GM19372 (cell line): ENCODE results near the gene DENND6A.
"Not testable (repeated sequence)": the region's sequence is repeated elsewhere in the genome, so short reads cannot be mapped to it uniquely, and the experiment has no call there.

Experiments used
- ATAC-seq: cut with Tn5 transposase; IDR thresholded peaks from one replicate; pipeline ENCODE4 v1.9.1; 2021; ENCODE audit warnings: mild to moderate bottlenecking, low read depth, moderate library complexity; ENCODE audit not compliant: unreplicated experiment

DENND6A gene

DNA sequence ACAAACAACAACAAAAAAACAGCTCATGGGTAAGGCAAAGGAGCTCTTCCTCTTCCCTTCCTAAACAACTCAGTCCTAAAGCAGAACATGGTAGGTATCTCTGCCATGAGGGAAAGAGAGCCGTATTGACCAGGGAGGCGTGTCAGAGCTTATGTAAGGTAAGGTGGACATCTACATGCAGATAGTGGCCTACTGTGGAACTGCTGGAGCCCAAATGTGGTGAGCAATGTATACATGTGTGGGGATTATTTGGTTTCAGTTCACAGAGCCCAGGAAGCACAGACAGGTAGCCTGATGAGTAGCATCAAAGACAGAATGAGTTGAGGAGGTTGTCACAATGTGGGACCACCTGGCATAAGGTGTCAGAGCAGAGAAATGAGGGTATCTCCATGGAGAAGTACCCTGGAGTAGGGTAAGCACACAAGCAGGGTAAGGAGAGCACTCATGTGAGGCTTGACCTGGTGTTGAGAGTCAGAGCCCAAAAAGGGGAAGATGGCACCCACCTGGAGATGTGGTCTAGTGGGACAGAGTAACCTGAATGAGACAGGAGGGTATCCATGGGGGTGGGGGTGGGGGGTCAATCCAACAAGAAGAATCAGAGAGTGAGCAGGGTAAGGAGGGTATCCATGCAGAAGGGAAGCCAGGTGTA, 45.5 kb downstream of the DENND6A start:
- no peak for ATAC-seq

DNA sequence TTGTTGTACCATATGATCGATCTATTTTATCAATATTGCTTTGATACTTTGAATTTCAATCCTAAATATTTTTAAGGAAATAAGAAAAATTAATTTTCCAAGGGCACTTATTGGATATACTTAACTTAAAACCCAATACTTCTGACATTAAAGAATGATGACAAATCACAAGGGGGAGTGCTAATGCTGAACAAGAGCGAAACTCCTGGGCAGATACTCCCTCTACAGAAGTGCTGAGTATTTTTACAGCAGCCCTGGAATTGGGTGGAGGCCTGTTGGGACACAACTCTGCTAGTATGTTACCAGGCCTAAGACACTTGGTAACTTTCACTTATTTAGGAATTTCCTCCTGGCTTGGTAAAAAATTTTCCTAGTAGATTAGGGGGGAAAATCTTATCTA, 46.2 kb downstream of the DENND6A start:
- no peak for ATAC-seq

DNA sequence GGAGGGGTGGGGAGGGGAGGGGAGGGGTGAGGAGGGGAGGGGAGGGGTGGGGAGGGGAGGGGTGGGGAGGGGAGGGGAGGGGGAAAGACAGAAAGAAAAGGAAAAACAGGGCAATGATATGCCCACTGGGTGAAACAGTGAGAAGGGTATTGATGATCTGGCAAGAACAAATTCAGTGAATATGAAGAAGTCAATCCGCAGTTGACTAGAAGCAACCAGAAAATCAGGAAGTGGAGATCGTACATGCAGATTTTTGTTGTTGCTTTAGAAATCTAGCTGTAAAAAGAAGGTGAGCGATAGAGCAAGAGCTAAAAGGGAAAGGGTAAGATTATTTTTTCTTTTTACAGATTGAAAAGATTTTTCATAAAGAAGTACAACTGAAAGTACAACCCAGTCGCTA, 48.1 kb downstream of the DENND6A start:
- no peak for ATAC-seq

DNA sequence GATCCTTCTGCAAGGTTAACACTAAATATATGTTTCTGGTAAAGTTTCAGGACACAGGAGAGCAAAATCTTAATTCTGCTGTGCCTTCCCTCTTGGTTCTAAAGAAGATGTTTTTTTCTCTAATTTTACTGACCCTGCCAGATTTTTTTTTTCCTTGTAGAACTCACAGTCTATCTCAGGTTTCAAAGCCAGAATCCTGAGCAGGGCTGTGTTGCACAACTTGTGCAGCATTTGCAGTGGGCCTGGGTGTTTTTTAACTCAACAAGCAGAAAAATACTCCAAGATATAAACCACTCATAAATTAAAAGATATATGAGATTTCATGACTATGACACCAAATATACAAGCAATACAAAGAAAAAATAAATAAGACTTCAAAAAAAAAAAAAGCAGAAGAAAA, 55.5 kb downstream of the DENND6A start:
- ATAC-seq = no peak

DNA sequence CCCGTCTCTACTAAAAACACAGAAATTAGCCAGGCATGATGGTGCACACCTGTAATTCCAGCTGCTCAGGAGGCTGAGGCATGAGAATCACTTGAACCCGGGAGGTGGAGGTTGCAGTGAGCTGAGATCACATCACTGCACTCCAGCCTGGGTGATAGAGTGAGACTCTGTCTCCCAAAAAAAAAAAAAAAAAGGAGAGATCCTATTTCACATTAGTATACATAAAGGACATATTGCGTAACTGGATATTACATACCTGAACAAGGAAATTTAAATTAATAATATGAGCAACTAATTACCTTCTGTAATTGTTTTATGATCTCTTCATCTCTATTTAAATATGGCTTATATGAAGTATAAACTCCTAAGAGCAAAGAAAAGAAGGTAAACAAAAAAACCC, 58.6 kb downstream of the DENND6A start:
- ATAC-seq = not testable (repeated sequence)

DNA sequence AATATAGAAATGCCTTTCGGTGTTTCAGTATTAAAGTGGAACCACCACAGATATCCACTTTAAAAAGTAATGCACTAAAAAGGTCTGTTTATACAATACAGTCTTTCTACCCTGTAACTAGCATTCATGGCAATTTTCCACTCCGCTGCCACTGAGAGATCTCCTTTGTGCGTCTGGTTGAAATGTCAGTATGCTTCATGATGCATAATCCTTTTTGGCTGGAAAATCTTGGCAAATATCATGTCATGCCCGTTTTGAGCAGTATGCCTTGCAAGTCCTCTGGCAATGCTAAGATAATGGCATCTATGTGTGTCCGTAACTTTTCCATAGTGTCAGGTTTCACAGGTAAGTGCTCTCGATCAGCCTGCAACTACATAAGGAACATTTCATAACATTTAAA, 64.9 kb downstream of the DENND6A start:
- no peak for ATAC-seq

DNA sequence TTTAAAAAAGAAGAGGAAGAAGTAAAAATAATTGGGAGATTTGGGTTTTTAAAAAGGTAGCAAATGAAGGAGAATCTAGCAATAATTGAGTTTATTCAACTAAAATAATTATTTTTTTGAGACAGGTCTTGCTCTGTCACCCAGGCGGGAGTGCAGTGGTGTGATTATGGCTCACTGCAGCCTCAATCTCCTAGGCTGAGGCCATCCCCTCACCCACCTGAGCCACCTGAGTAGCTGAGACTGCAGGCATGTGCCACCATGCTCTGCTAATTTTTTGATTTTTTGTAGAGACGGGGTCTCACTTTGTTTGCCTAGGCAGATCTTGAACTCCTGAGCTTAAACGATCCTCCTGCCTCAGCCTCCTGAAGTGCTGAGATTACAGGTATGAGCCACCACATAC, 68.1 kb downstream of the DENND6A start:
- no peak for ATAC-seq

DNA sequence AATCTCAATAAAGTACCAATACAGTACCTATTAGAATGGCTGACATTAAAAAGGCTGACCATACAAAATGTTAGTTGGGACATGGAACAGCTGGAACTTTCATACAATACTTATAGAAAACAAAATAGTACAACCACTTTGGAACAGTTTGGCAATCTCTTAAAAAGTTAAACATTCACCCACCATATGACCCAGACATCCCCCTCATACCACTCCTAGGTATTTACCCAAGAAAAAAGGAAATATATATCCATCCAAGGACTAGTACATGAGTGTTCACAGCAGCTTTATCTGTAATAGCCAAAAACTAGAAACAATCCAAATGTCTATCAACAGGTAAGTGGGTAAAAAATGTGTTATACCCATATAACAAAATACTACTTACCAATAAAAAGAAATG, 70.5 kb downstream of the DENND6A start:
- ATAC-seq = no peak

DNA sequence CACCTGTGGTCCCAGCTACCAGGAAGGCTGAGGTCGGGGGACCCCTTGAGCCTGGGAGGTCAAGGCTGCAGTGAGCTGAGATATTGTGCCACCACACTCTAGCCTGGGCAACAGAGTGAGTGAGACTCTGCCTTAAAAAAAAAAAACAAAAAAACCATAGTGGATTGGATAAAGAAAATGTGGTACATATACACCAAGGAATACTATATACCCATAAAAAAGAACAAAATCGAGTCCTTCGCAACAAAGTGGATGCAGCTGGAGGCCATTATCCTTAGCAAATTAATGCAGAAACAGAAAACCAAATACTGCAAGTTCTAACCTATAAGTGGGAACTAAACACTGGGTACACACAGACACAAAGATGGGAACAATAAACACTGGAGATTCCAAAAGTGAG, 75.1 kb downstream of the DENND6A start:
- ATAC-seq = no peak

DNA sequence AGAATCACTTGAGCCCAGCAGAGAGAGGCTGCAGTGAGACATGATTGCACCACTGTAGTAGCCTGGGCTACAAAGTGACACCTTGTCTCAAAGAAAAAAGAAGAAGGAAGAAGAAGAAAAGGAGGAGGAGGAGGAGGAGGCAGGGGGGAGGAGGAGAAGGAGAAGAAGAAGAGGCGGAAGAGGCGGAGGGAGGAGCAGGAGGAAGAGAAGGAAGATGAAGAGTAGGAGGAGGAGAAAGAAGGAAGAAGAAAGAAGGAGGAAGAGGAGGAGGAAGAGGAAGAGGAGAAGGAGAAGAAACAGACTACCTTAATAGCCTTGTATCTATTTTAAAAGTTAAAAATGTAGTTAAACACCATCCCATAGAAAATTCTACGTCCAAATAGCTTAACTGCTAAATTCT, 76.6 kb downstream of the DENND6A start:
- ATAC-seq = no peak

DNA sequence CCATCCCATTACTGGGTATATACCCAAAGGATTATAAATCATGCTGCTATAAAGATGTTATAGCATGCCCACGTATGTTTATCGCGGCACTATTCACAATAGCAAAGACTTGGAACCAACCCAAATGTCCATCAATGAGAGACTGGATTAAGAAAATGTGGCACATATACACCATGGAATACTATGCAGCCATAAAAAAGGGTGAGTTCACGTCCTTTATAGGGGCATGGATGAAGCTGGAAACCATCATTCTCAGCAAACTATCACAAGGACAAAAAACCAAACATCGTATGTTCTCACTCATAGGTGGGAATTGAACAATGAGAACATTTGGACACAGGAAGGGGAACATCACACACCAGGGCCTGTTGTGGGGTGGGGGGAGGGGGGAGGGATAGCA, 81.0 kb downstream of the DENND6A start:
- ATAC-seq = not testable (repeated sequence)

DNA sequence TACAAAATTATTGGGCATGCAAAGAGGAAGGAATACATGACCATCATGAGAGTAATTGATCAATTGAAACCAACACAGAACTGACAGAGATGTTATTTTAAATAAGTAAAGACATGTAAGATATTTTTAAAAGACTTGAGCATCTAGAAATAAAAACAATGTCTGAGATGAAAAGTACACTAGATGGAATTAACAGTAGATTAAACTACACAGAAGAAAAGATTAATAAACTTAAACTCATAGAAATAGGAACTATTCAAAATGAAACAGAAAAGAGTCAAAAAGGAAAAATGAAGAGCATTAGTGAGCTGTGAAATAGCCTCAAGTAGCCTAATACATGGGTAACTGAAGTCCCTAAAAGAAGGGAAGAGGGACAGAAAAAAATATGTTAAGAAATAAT, 87.2 kb downstream of the DENND6A start:
- ATAC-seq = no peak

DNA sequence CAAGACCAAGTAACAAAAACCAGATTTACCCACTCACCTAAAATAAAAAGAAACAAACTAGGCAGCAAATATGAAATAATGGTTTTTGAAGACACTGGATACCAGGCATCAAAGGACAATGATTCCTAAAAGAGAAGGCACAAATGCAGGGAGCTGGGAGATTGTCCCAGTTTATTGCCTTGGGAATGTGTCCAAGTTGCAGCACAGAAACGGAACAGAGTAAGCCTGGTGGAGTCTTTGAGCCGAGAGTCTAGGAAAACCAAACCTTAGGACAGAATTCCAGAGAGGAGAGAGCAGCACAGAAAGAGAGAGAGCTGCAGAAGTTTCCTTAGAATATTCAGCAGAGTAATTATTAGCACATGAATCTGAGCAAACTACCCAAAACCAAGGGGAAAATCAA, 87.9 kb downstream of the DENND6A start:
- no peak for ATAC-seq

DNA sequence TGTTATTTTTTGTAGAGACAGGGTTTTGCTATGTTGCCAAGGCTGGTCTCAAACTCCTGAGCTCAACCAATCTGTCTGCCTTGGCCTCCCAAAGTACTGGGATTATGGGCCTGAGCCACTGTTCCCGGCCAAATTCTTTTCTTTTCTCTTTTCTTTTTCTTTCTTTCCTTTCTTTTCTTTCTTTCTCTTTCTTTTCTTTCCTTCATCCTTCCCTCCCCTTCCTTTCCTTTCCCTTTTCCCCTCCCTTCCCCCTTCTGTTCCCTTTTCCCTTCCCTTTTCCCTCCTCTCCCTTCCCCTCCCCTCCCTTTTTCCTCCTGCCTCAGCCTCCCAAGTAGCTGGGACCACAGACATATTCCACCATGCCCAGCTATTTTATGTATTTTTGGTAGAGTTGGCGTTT, 92.7 kb downstream of the DENND6A start:
- ATAC-seq = no peak

DNA sequence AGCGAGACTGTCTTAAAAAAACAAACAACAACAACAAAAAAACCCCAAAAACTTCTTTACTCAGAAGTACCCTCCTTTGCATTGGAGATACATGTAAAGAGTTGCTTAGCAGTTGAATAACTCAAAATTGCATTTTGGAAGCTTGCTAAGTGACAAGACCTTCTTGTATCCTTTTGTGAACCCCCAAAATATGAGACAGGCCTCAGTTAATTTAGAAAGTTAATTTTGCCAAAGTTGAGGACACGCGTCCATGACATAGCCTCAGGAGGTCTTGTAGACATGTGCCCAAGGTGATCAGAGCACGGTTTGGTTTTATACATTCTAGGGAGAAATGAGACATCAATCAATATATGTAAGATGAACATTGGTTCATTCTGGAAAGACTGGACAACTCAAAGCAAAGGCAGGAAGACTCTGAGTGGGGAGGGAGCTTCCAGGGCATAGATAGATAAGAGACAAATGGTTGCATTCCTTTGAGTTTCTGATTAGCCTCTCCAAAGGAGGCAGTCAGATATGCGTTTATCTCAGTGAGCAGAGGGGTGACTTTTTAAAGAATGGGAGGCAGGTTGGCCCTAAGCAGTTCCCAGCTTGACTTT, 94.0 kb downstream of the DENND6A start:
- ATAC-seq = no peak

DNA sequence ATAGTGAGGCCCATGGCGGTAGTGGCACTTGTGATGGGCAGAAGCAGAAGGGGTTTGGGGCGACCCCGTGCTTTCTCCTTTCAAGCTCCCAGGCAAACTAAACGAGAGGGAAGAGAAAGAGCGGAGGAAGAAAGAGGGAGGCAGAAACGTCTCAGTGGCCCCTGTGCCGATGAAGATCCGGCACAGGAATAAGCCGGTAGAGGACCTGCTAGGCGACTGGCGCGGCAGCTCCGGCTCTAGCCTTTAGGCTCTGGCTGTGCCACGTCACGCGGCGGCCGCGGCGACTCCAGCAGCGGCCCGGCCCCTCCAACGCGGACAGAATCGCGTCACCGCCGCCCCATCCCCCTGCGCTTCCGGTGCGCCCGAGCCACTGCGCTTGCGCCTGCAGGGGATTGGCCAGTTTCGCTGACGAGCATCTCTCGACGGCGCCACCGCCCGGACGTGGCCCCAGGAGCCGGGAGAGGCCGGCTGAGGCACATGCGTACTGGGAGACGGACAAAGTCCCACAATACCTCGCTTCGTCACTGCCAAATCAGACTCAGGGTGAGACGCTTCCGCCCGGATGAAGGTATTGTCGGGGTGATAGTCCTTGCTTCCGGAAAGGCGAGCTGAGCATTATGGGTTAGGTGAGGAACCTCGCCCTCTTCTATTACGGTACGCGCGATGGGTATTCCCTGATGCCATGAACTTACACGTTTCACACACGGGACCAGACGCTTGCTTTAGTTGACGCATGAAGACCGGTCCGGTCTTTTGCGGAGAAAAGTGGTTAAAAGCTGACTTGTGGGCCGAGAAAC, 95.6 kb downstream of the DENND6A start, which contains the start of gene ARF4:
TSS of gene ARF4 (minus strand) at position 218 of the 797 bp plus-strand sequence. CDS start at position 14, 204 bp downstream.
- peak; percentile 91 for ATAC-seq

DNA sequence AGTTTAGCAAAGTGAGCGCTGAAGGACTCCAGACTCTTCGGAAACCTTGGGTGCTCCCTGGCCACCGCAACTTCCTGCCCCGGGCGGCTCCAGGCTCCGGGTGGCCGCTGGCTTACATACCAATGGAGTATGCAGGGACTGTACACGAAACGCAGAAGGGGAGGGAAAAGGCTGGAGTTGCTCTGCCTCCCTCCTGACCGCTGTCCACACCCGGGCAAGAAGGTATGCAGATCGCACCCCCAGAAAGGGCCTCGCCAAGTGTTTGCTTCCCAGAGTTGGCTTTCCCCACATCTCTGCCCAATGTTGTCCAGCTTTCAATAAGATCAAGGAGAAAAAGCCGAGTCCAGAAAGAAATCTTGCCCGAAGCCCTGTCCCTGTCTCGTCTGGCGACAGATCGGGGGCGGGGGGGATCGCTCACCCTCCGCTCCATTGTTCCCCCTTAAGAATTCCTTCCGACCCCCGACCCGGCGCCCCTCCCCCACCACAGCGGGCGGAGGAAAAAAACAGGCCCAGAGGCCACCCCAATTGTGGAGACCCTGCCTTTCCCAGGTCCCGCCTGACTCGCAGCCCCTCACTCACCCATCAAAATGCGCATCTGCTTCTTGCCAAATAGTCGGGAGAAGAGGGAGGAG, 96.3 kb downstream of the DENND6A start:
- no peak for ATAC-seq

DNA sequence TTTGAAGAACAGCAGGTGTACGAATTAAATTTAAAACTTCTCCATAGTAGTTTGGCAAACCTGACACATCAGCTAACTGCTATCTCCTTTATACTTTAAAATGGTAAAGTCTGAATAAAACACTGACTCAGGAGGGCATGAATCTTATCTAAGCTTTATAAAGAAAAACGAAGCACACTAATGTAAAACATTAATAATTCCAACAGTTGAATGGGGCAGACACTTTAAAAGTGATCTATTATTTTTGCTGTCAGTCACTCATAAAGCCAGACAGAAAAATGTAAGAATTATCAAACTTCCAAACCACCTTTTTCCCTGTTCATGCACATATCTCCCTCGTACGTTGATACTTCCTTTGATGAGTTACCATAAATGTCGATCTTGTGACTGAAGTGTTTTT, 98.3 kb downstream of the DENND6A start:
- no peak for ATAC-seq

DNA sequence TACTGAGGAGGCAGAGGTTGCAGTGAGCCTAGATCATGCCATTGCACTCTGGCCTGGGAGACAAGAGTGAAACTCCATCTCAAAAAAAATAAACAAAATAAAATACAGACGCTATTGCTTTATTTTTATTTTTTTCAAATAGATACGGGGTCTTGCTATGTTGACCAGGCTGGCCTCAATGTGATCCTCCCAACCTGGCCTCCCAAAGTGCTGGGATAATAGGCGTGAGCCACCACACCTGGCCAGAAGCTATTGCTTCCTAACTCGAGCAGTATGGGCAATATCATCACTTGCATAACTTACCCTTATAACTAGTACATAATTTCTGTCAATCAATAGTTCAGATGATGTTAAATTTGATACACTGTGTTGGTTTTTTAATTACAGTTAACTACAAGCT, 98.7 kb downstream of the DENND6A start:
- no peak for ATAC-seq

DNA sequence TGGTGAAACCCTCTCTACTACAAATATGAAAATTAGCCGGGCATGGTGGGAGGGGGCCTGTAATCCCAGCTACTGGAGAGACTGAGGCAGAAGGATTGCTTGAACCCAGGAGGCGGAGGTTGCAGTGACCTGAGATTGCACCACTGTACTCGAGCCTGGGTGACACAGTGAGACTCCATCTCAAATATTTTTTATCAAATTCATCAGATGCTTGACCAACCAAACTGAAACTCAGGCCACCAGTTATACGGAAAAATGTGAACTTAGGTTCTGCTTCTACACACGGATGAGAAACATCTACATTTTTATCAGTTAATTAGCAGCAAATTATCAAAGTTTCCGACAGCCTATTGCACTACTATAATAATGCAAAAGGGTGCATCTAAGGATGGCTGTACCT, 100.6 kb downstream of the DENND6A start:
- no peak for ATAC-seq

DNA sequence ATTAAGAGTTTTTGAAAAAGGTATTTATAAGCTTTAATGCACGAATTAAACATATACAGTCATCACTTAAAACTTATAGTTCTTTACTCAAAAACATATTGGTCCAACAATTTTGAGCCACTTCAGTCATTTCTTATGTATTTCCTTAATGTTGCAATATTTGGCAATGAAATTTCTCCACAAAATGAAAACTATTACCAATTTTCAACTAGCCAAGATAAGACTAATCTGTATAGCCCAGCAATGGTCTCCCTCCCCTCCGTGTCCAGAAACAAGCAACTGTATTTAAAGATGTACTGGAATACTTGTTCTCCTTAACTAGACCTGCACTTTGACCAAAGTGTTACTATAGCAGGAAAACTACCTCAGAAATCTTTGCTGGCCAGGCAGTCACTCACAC, 105.0 kb downstream of the DENND6A start:
- no peak for ATAC-seq
